Caco-2 (cell line): ENCODE results near the gene ORMDL3. TPM values are rescaled to one million over a fixed set of nuclear protein-coding genes. Genes with fewer than 3 reads are reported as not detected.

Experiments used
- BruUV-seq: library from RNA; stranded (reverse); fragments of 400-500 nt; replicated peaks from 2 replicates; lab custom pipeline; 2021; lab: Mats Ljungman, UMichigan
- CTCF ChIA-PET: fragments of 300-600 bp; sonication (Branson Sonifier 250); formaldehyde crosslinking; loops from one replicate; lab custom pipeline; 2022; ENCODE audit warnings: antibody characterized with exemption; lab: Charles Lee
- POLR2A ChIA-PET: fragments of 300-600 bp; sonication (Branson Sonifier 250); formaldehyde crosslinking; loops from one replicate; lab custom pipeline; 2022; ENCODE audit warnings: antibody characterized with exemption; lab: Charles Lee
- DNase-seq, 2 experiments: peaks; one replicate each; pipeline versions ENCODE4 v3.0.0 to v3.0.0-alpha.2; 2020 to 2022
- H3K27me3 ChIP-seq: replicated peaks from 2 replicates; pipeline ENCODE4 v1.6.0; 2011; ENCODE audit warnings: low read length; ENCODE audit not compliant: control insufficient read depth, insufficient read depth
- H3K36me3 ChIP-seq: 2 replicates; pipeline ENCODE4 v1.5.1; 2011; ENCODE audit warnings: low read length; ENCODE audit not compliant: control insufficient read depth, insufficient read depth
- H3K4me1 ChIP-seq: fragments of 250-450 bp; sonication (Bioruptor Pico); 2 replicates; pipeline ENCODE4 v1.5.1; 2020; ENCODE audit warnings: mild to moderate bottlenecking
- H3K4me3 ChIP-seq: 2 replicates; pipeline ENCODE4 v1.5.1; 2011; ENCODE audit warnings: low read depth, mild to moderate bottlenecking, control low read depth, low read length
- H3K9me3 ChIP-seq: fragments of 250-450 bp; sonication (Bioruptor Pico); 2 replicates; pipeline ENCODE4 v1.5.1; 2020; ENCODE audit warnings: mild to moderate bottlenecking, moderate library complexity
- H3K27ac Mint-ChIP-seq: one replicate; pipeline ENCODE4 v1.8.0; 2022; ENCODE audit warnings: mixed read lengths; ENCODE audit not compliant: unreplicated experiment
- H3K27me3 Mint-ChIP-seq: one replicate; pipeline ENCODE4 v1.8.0; 2022; ENCODE audit warnings: mixed read lengths; ENCODE audit not compliant: insufficient read depth, unreplicated experiment
- H3K36me3 Mint-ChIP-seq: one replicate; pipeline ENCODE4 v1.8.0; 2022; ENCODE audit warnings: mild to moderate bottlenecking, mixed read lengths; ENCODE audit not compliant: insufficient read depth, unreplicated experiment
- H3K4me1 Mint-ChIP-seq: one replicate; pipeline ENCODE4 v1.8.0; 2022; ENCODE audit warnings: low read depth, mixed read lengths; ENCODE audit not compliant: unreplicated experiment
- H3K4me3 Mint-ChIP-seq: one replicate; pipeline ENCODE4 v1.8.0; 2022; ENCODE audit warnings: mild to moderate bottlenecking, moderate library complexity, mixed read lengths; ENCODE audit not compliant: unreplicated experiment
- H3K9me3 Mint-ChIP-seq: one replicate; pipeline ENCODE4 v1.8.0; 2022; ENCODE audit warnings: mixed read lengths; ENCODE audit not compliant: unreplicated experiment
- intact Hi-C: fragments of 100-400 bp; cut with micrococcal nuclease; formaldehyde crosslinking; loops from one replicate; pipeline ENCODE4 v1.10.0; 2022; ENCODE audit not compliant: unreplicated experiment
- total RNA-seq: library from RNA; stranded (reverse); gene quantifications from 2 replicates; pipeline ENCODE4 v1.2.3, GENCODE V29; 2022
- TF ChIP-seq, protein P1 (sequence below), 2 experiments: fragments of 200-600 bp in 1 of 2; IDR thresholded peaks; 1 replicate in 1 of 2; 2 replicates in 1 of 2; pipeline versions ENCODE4 v1.5.1 to v1.8.0; 2011 to 2022; ENCODE audit warnings: antibody characterized with exemption in 1 of 2, control low read depth in 1 of 2, inconsistent platforms in 1 of 2, low read depth in 1 of 2, low read length in 1 of 2, mild to moderate bottlenecking in 1 of 2, moderate library complexity in 1 of 2; ENCODE audit not compliant: insufficient read depth in 1 of 2, severe bottlenecking in 1 of 2, unreplicated experiment in 1 of 2

ORMDL3 gene
- total RNA-seq, 1 experiment from 2014 or later = 75.2 TPM

DNA sequence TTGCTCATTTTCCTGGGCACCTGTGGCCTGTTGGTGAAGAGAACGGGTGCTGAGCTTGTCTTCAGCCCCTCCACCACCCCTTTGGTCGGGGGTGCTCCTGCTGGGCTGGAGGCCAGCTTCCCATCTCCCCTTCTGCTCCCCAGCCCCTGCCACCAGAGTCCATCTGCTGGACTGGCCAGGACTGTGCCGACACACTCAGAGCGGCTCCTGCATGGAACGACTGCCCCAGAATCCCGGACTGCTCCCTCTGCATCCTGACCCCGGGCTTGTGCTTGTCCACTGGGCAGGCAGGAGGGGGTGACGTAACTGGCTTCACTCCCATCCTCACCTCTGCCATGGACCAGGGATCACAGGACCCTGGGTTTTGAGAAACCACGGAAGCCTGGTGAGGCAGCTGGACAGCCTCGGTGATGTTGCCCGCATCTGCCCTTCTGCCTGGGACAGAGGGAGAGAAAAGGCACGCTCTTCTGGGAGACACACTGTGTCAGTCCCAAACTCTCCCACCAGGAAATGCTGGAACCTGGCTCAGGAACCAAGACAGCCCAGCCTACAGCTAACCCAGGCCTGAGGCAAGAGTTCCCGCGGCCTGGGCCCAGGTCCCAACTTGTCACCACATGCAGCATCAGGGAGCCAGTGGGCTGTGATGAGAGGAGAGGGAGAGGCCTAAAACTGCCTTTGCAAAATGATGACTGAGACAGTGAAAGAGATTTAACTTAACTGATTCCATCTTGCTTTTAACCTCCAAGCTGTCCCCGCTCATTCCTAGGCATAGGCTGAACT lies 19.3 kb upstream of the ORMDL3 start:
- Histone ChIP-seq H3K36me3 (no peaks in the 10 kb centered on the region), H3K4me1 (no peaks in the 10 kb centered on the region), H3K9me3 (no peaks in the 10 kb centered on the region), H3K27me3 (no peaks in the 10 kb centered on the region; the same call in none of the 2 replicates), H3K4me3 (no peak overlapping the region)
- intact Hi-C loops = no loop called here
- no peak overlapping the region for H3K4me3 Mint-ChIP-seq
- H3K4me1 Mint-ChIP-seq = peaks cover 4% of the 10 kb centered on the region
- H3K9me3 Mint-ChIP-seq = no peaks in the 10 kb centered on the region
- H3K27me3 Mint-ChIP-seq = no peaks in the 10 kb centered on the region
- BruUV-seq = no TSS peak
- TF ChIP-seq, protein P1, sequence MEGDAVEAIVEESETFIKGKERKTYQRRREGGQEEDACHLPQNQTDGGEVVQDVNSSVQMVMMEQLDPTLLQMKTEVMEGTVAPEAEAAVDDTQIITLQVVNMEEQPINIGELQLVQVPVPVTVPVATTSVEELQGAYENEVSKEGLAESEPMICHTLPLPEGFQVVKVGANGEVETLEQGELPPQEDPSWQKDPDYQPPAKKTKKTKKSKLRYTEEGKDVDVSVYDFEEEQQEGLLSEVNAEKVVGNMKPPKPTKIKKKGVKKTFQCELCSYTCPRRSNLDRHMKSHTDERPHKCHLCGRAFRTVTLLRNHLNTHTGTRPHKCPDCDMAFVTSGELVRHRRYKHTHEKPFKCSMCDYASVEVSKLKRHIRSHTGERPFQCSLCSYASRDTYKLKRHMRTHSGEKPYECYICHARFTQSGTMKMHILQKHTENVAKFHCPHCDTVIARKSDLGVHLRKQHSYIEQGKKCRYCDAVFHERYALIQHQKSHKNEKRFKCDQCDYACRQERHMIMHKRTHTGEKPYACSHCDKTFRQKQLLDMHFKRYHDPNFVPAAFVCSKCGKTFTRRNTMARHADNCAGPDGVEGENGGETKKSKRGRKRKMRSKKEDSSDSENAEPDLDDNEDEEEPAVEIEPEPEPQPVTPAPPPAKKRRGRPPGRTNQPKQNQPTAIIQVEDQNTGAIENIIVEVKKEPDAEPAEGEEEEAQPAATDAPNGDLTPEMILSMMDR (IDR thresholded peaks at IDR 0.05; ENCODE audit: insufficient read depth in 1 of 2, low read depth in 1 of 2, low read length in 1 of 2, severe bottlenecking in 1 of 2, unreplicated experiment in 1 of 2) = no peak
- H3K27ac Mint-ChIP-seq = no peak overlapping the region
- no peaks in the 10 kb centered on the region for H3K36me3 Mint-ChIP-seq
- DNase-seq = no peak
- ChIA-PET POLR2A (no interaction called here), CTCF (no interaction called here)

GRCh38 chr17:39944393-39944711 lies 17.0 kb upstream of the ORMDL3 start:
- TF ChIP-seq, protein P1 (IDR thresholded peaks at IDR 0.05; ENCODE audit: insufficient read depth in 1 of 2, low read depth in 1 of 2, low read length in 1 of 2, severe bottlenecking in 1 of 2, unreplicated experiment in 1 of 2) = no peak
- H3K4me1 ChIP-seq = no peaks in the 10 kb centered on the region
- DNase-seq = no peak
- no peaks in the 10 kb centered on the region for H3K9me3 ChIP-seq
- no TSS peak for BruUV-seq
- H3K27me3 Mint-ChIP-seq = no peaks in the 10 kb centered on the region
- H3K27me3 ChIP-seq = no peaks in the 10 kb centered on the region; the same call in none of the 2 replicates
- no peak overlapping the region for H3K4me3 ChIP-seq
- ChIA-PET POLR2A (no interaction called here), CTCF (no interaction called here)
- H3K36me3 Mint-ChIP-seq = no peaks in the 10 kb centered on the region
- H3K4me1 Mint-ChIP-seq = peaks cover 4% of the 10 kb centered on the region
- H3K36me3 ChIP-seq = no peaks in the 10 kb centered on the region
- no peaks in the 10 kb centered on the region for H3K9me3 Mint-ChIP-seq
- no peak overlapping the region for H3K27ac Mint-ChIP-seq
- H3K4me3 Mint-ChIP-seq = no peak overlapping the region
- intact Hi-C loops = no loop called here

DNA sequence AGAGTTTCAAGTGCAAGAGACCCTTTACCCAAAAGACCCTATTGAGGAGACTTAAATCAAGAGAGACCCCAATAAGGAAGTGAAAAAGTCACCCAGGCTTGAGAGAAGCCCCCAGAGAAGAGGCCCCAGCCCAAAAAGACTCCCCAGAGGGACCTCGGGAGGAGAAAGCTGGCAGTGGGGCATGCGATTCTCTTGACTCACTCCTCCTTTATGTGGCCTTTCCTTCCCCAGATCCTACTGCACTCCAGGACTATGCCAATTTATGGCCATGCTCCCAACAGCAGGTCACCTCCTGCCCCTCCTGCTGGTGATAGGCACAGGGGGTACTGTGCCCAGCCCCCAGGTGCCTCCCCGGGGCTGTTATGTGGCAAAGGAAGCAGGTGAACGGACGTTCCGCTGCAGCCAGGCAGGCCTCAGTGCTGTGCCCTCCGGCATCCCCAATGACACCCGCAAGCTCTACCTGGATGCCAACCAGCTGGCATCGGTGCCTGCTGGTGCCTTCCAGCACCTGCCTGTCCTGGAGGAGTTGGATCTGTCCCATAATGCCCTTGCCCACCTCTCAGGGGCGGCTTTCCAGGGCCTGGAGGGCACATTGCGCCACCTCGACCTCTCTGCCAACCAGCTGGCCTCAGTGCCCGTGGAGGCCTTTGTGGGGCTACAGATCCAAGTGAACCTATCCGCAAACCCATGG lies 16.4 kb upstream of the ORMDL3 start:
- no TSS peak for BruUV-seq
- CTCF ChIA-PET = no interaction called here
- no peaks in the 10 kb centered on the region for H3K36me3 ChIP-seq
- no peaks in the 10 kb centered on the region for H3K4me1 ChIP-seq
- Mint-ChIP-seq H3K4me1 (peaks cover 4% of the 10 kb centered on the region), H3K4me3 (no peak overlapping the region), H3K9me3 (no peaks in the 10 kb centered on the region), H3K27me3 (no peaks in the 10 kb centered on the region), H3K36me3 (no peaks in the 10 kb centered on the region), H3K27ac (no peak overlapping the region)
- no peaks in the 10 kb centered on the region for H3K9me3 ChIP-seq
- H3K27me3 ChIP-seq = no peaks in the 10 kb centered on the region; the same call in none of the 2 replicates
- no peak for DNase-seq
- intact Hi-C loops = no loop called here
- POLR2A ChIA-PET = no interaction called here
- TF ChIP-seq, protein P1 (IDR thresholded peaks at IDR 0.05; ENCODE audit: insufficient read depth in 1 of 2, low read depth in 1 of 2, low read length in 1 of 2, severe bottlenecking in 1 of 2, unreplicated experiment in 1 of 2) = no peak
- H3K4me3 ChIP-seq = no peak overlapping the region
